ENCODE measurements around the gene RAG1.

DNA sequence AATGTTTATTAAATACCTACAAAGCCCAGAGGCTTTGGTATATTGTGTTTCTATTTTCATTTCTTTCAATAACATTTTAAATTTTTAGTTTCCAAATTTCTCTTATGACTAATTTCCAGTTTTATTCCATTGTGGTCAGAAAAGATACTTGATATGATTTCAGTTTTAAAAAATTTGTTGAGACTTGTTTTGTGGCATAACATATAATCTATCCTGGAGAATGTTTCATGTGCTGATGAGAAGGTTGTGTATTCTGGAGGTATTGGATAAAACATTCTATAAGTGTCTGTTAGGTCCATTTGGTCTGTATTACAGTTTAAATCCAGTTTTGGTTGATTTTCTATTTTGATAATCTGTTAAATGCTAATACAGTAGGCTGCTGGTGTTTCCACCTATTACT, 9.8 kb upstream of the RAG1 start:
- TF ChIP-seq CTCF (IDR thresholded peaks at IDR 0.05) (no peak), POLR2A (IDR thresholded peaks at IDR 0.05) (no peak)

Measured in thyroid gland (tissue), 4 donors.